Measurements from ENCODE around the gene MSI2.

MSI2 gene

DNA sequence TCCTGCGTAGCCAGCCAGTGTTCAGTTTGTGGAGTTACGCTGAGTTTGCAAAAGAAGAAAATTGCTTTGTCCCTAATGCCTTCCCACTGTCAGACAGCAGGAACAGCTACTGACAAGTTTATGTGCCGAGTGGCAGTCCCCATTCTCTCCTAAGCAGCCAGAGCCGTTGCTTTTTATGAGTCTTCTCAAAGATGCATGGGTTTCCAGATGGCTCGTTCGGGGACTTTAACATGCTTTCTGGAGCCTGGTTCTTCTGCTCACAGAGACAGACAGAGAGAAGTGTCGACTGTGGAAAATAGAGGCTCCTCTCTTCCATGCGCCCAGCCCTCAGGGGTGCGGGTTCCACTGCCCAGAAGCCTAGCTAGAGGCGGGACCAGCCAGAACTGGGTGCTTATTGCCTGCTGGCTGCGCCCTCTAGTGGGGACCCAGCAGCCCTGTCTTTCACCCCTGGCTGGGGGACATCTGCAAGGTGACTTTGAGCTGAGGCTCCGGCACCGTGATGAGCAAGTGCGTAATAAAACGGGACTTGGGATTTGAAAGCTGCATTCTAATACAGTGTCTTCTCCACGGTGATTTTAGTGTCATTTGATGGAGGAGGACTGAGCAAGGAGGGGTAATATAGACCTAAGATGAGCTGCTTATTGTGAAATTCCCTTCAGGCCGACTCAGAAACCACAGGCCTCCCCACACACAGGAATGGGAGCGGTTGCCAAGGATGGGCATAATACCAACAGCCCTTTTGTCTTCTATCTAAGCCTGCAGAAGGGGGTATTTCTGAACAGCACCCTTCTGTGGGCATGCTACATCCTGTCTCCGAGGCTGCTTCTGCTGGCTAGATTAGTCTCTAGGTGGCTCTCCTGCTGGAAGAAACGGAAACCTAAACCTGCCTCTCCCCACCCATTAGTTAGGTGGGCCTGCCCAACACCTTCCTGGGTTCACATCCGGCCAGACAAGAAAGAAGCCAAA lies 415.6 kb downstream of the MSI2 start:
- Histone ChIP-seq H3K4me3 (ENCODE audit: low read depth, low read length, poor library complexity, severe bottlenecking) (no peak overlapping the region), H3K9ac (ENCODE audit: low read length) (peak overlapping the region; percentile 53; the same call in 1 of the 2 replicates), H3K36me3 (ENCODE audit: insufficient read depth, low read length) (peaks cover 68% of the 10 kb centered on the region), H3K4me2 (ENCODE audit: low read length) (peak overlapping the region; percentile 56), H3F3A (ENCODE audit: insufficient read depth, low read length) (no peaks in the 10 kb centered on the region), H2AFZ (ENCODE audit: low read length) (no peak overlapping the region), H4K20me1 (ENCODE audit: insufficient read depth, low read length) (no peaks in the 10 kb centered on the region), H3K9me2 (ENCODE audit: low read depth, low read length) (no peaks in the 10 kb centered on the region), H3K79me2 (ENCODE audit: insufficient read depth, low read length) (no peaks in the 10 kb centered on the region), H3K27me3 (ENCODE audit: insufficient read depth, low read length) (no peaks in the 10 kb centered on the region), H3K27ac (ENCODE audit: low read depth, low read length, poor library complexity, severe bottlenecking) (peak overlapping the region; percentile 69), H3K9me3 (ENCODE audit: low read length) (no peaks in the 10 kb centered on the region), H3K4me1 (ENCODE audit: insufficient read depth, low read length, severe bottlenecking) (peaks cover 20% of the 10 kb centered on the region)
- TF ChIP-seq CTCF (IDR thresholded peaks at IDR 0.05; ENCODE audit: low read length) (peak; percentile 97), EZH2 (IDR thresholded peaks at IDR 0.05; ENCODE audit: borderline replicate concordance, low read length) (no peak)

DNA sequence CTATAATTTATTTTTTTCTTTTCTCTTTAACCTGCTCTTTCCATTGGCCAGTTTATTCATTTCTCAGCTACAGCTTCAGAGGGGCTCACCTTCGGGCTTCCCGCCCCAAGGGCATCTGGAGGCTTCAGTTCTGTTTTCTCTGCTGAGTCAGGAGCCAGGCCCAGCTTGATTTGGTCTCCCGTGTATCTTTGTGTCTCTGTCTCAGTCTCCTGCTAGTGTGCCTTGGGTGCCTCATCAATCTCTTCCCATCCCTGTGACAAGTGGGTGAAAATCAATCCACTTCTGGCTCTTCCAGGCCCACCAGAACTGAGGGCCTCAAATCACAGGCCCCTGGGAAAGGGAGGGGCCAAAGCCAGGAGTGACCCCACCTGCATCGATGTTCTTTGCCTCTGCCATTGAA lies 416.6 kb downstream of the MSI2 start:
- Histone ChIP-seq H4K20me1 (ENCODE audit: insufficient read depth, low read length) (no peaks in the 10 kb centered on the region), H3K9me3 (ENCODE audit: low read length) (no peaks in the 10 kb centered on the region), H3K27ac (ENCODE audit: low read depth, low read length, poor library complexity, severe bottlenecking) (peak overlapping the region; percentile 69), H3K9ac (ENCODE audit: low read length) (no peak overlapping the region), H3K36me3 (ENCODE audit: insufficient read depth, low read length) (peaks cover 72% of the 10 kb centered on the region), H3K4me2 (ENCODE audit: low read length) (no peak overlapping the region), H3F3A (ENCODE audit: insufficient read depth, low read length) (no peaks in the 10 kb centered on the region), H2AFZ (ENCODE audit: low read length) (no peak overlapping the region), H3K4me3 (ENCODE audit: low read depth, low read length, poor library complexity, severe bottlenecking) (no peak overlapping the region), H3K79me2 (ENCODE audit: insufficient read depth, low read length) (no peaks in the 10 kb centered on the region), H3K9me2 (ENCODE audit: low read depth, low read length) (no peaks in the 10 kb centered on the region), H3K4me1 (ENCODE audit: insufficient read depth, low read length, severe bottlenecking) (peaks cover 20% of the 10 kb centered on the region), H3K27me3 (ENCODE audit: insufficient read depth, low read length) (no peaks in the 10 kb centered on the region)
- TF ChIP-seq EZH2 (IDR thresholded peaks at IDR 0.05; ENCODE audit: borderline replicate concordance, low read length), result no peak
- no peak for TF ChIP-seq CTCF (IDR thresholded peaks at IDR 0.05; ENCODE audit: low read length)

DNA sequence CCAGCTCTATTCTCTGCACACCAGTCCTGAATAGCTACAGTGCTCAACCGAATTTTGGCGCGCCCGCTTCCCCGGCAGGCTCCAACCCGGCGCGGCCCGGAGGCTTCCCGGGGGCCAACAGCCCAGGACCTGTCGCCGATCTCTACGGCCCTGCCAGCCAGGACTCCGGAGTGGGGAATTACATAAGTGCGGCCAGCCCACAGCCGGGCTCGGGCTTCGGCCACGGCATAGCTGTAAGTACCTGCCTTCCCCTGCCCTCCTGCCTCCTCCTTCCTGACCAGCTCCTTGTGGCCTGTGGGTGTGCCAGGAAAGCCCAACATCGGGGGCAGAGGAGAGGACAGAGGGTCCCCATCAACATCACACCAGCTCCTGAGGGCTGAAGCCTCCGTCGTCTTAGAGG lies 418.6 kb downstream of the MSI2 start:
- peaks cover 68% of the 10 kb centered on the region for H3K36me3 ChIP-seq (ENCODE audit: insufficient read depth, low read length)

More for the DNA sequence above, 418.6 kb downstream of the MSI2 start:
- Histone ChIP-seq H3K27ac (ENCODE audit: low read depth, low read length, poor library complexity, severe bottlenecking) (no peak overlapping the region), H3K27me3 (ENCODE audit: insufficient read depth, low read length) (no peaks in the 10 kb centered on the region), H3K9me3 (ENCODE audit: low read length) (no peaks in the 10 kb centered on the region), H3F3A (ENCODE audit: insufficient read depth, low read length) (no peaks in the 10 kb centered on the region), H3K4me2 (ENCODE audit: low read length) (no peak overlapping the region), H3K9me2 (ENCODE audit: low read depth, low read length) (no peaks in the 10 kb centered on the region), H3K4me3 (ENCODE audit: low read depth, low read length, poor library complexity, severe bottlenecking) (no peak overlapping the region), H2AFZ (ENCODE audit: low read length) (no peak overlapping the region), H4K20me1 (ENCODE audit: insufficient read depth, low read length) (no peaks in the 10 kb centered on the region), H3K79me2 (ENCODE audit: insufficient read depth, low read length) (no peaks in the 10 kb centered on the region), H3K9ac (ENCODE audit: low read length) (no peak overlapping the region), H3K4me1 (ENCODE audit: insufficient read depth, low read length, severe bottlenecking) (peaks cover 20% of the 10 kb centered on the region)
- TF ChIP-seq EZH2 (IDR thresholded peaks at IDR 0.05; ENCODE audit: borderline replicate concordance, low read length), result no peak
- TF ChIP-seq CTCF (IDR thresholded peaks at IDR 0.05; ENCODE audit: low read length), result no peak
